CD4-positive, alpha-beta T cell treated with Interleukin-6 at 100 ng/mL for 8 hours (primary cell): Measurements from ENCODE around the gene CISTR.
"Not testable (repeated sequence)": the region's sequence is repeated elsewhere in the genome, so short reads cannot be mapped to it uniquely, and the experiment has no call there.

Experiments
- DNase-seq: peaks from one replicate; pipeline ENCODE4 v3.0.0-alpha.2; 2020; ENCODE audit warnings: mixed read lengths, low spot score

The CISTR gene

GRCh38 chr12:53718567-53718966 is 33.2 kb downstream of the CISTR start:
- not testable (repeated sequence) for DNase-seq

GRCh38 chr12:53717319-53717718 is 34.5 kb downstream of the CISTR start:
- DNase-seq: no peak

- no peak for DNase-seq
These were observed 37.8 kb downstream of the CISTR start for GRCh38 chr12:53714004-53714403.

GRCh38 chr12:53713516-53713915 is 38.3 kb downstream of the CISTR start:
- DNase-seq: no peak

- DNase-seq: no peak
These were observed 39.6 kb downstream of the CISTR start for GRCh38 chr12:53712059-53712643.

- no peak for DNase-seq
These were observed 41.7 kb downstream of the CISTR start for GRCh38 chr12:53710091-53710490.

- no peak for DNase-seq
These were observed 42.1 kb downstream of the CISTR start for GRCh38 chr12:53709671-53710070.

- DNase-seq: no peak
These were observed 45.7 kb downstream of the CISTR start for GRCh38 chr12:53706080-53706479.

- no peak for DNase-seq
These were observed 48.0 kb downstream of the CISTR start for GRCh38 chr12:53703756-53704155.

- peak; percentile 74 for DNase-seq
These were observed 50.1 kb downstream of the CISTR start for GRCh38 chr12:53701518-53702264.

GRCh38 chr12:53700567-53700966 is 51.2 kb downstream of the CISTR start:
- DNase-seq: no peak

GRCh38 chr12:53699678-53700025 is 52.1 kb downstream of the CISTR start:
- no peak for DNase-seq

GRCh38 chr12:53698948-53699677 is 52.7 kb downstream of the CISTR start:
- DNase-seq: no peak

GRCh38 chr12:53696655-53697331 is 55.0 kb downstream of the CISTR start:
- no peak for DNase-seq
